Trophoblast cell (in vitro differentiated cells and primary cell): ENCODE measurements around the gene TOM1L2.

Experiments
- DNase-seq, 2 donors: peaks; one replicate each; pipeline ENCODE4 v3.0.0-alpha.2; 2016
- H2AFZ ChIP-seq: 2 replicates; pipeline ENCODE4 v1.6.1; 2013; ENCODE audit warnings: low read length, moderate library complexity, mild to moderate bottlenecking; ENCODE audit not compliant: insufficient read depth, poor library complexity
- H2AK5ac ChIP-seq: 2 replicates; pipeline ENCODE4 v1.6.1; 2013; ENCODE audit warnings: mild to moderate bottlenecking, low read length
- H2BK120ac ChIP-seq: 2 replicates; pipeline ENCODE4 v1.6.1; 2013; ENCODE audit warnings: low read length, mild to moderate bottlenecking, moderate library complexity; ENCODE audit not compliant: insufficient read depth, poor library complexity
- H2BK12ac ChIP-seq: 2 replicates; pipeline ENCODE4 v1.6.1; 2013; ENCODE audit warnings: mild to moderate bottlenecking, low read length, moderate library complexity
- H2BK5ac ChIP-seq: 2 replicates; pipeline ENCODE4 v1.6.1; 2013; ENCODE audit warnings: low read length, low read depth, moderate library complexity, mild to moderate bottlenecking; ENCODE audit not compliant: poor library complexity
- H3K14ac ChIP-seq: 2 replicates; pipeline ENCODE4 v1.6.1; 2013; ENCODE audit warnings: mild to moderate bottlenecking, low read length
- H3K18ac ChIP-seq: 2 replicates; pipeline ENCODE4 v1.6.1; 2013; ENCODE audit warnings: mild to moderate bottlenecking, low read length
- H3K23ac ChIP-seq: 2 replicates; pipeline ENCODE4 v1.6.1; 2013; ENCODE audit warnings: low read length
- H3K27ac ChIP-seq: 2 replicates; pipeline ENCODE4 v1.5.1; 2013; ENCODE audit warnings: low read depth, mild to moderate bottlenecking, inconsistent platforms, low read length, moderate library complexity
- H3K27me3 ChIP-seq: 2 replicates; pipeline ENCODE4 v1.6.1; 2013; ENCODE audit warnings: inconsistent platforms, mild to moderate bottlenecking, low read length, moderate library complexity; ENCODE audit not compliant: insufficient read depth
- H3K36me3 ChIP-seq, 2 experiments: 1 replicate in 1 of 2; 2 replicates in 1 of 2; pipeline ENCODE4 v1.6.1; 2013; ENCODE audit warnings: low read length in 2 of 2, mild to moderate bottlenecking in 2 of 2, moderate library complexity in 1 of 2; ENCODE audit not compliant: insufficient read depth in 2 of 2, control insufficient read depth in 1 of 2
- H3K4ac ChIP-seq: 2 replicates; pipeline ENCODE4 v1.6.1; 2013; ENCODE audit warnings: low read depth, mild to moderate bottlenecking, low read length, moderate library complexity
- H3K4me1 ChIP-seq, 2 experiments: 1 replicate in 1 of 2; 2 replicates in 1 of 2; pipeline ENCODE4 v1.6.1; 2013; ENCODE audit warnings: low read length in 2 of 2, mild to moderate bottlenecking in 2 of 2, moderate library complexity in 1 of 2; ENCODE audit not compliant: insufficient read depth in 2 of 2, control insufficient read depth in 1 of 2
- H3K4me2 ChIP-seq: 2 replicates; pipeline ENCODE4 v1.6.1; 2013; ENCODE audit warnings: inconsistent platforms, mild to moderate bottlenecking, low read length, moderate library complexity
- H3K4me3 ChIP-seq: 2 replicates; pipeline ENCODE4 v1.5.1; 2013; ENCODE audit warnings: mild to moderate bottlenecking, low read depth, low read length, inconsistent platforms
- H3K79me1 ChIP-seq: one replicate; pipeline ENCODE4 v1.6.1; 2013; ENCODE audit warnings: low read length
- H3K79me2 ChIP-seq: 2 replicates; pipeline ENCODE4 v1.6.1; 2013; ENCODE audit warnings: low read length, mild to moderate bottlenecking; ENCODE audit not compliant: control insufficient read depth, insufficient read depth, poor library complexity
- H3K9ac ChIP-seq: 2 replicates; pipeline ENCODE4 v1.6.1; 2013; ENCODE audit warnings: mild to moderate bottlenecking, low read length
- H3K9me3 ChIP-seq: 2 replicates; pipeline ENCODE4 v1.6.1; 2013; ENCODE audit warnings: low read depth, mild to moderate bottlenecking, control low read depth, inconsistent platforms, low read length; ENCODE audit not compliant: insufficient read depth
- H4K12ac ChIP-seq: 2 replicates; pipeline ENCODE4 v1.6.1; 2013; ENCODE audit warnings: low read depth, mild to moderate bottlenecking, low read length, moderate library complexity
- H4K8ac ChIP-seq: 2 replicates; pipeline ENCODE4 v1.6.1; 2013; ENCODE audit warnings: low read depth, mild to moderate bottlenecking, low read length, moderate library complexity
- H4K91ac ChIP-seq: one replicate; pipeline ENCODE4 v1.6.1; 2013; ENCODE audit warnings: low read depth, mild to moderate bottlenecking, low read length, moderate library complexity
- WGBS: extraction: QIAGEN DNeasy Blood & Tissue Kit; methylation state at CpG from one replicate; pipeline ENCODE4 v1.1.7; 2013; ENCODE audit warnings: missing lambda C conversion rate; ENCODE audit not compliant: insufficient read length, insufficient coverage; ENCODE audit errors: extremely low coverage; 5-methylcytosine and 5-hydroxymethylcytosine counted together

The TOM1L2 gene

GRCh38 chr17:17810895-17811248 is 161.3 kb downstream of the TOM1L2 start:
- peak overlapping the region; percentile 80 for H4K91ac ChIP-seq
- no CpG with 5 or more reads among the region's 27 CpGs for WGBS
- DNase-seq, result no peak

GRCh38 chr17:17810084-17810894 is 161.9 kb downstream of the TOM1L2 start:
- Histone ChIP-seq H4K91ac (peak overlapping the region; percentile 80), H3K27ac (peak overlapping the region; percentile 75), H3K27me3 (no peaks in the 10 kb centered on the region), H3K4me3 (no peak overlapping the region), H3K36me3 (peaks cover 55 to 62% of the 10 kb centered on the region in 2 experiments), H2BK12ac (peak overlapping the region; percentile 51), H3K4ac (no peak overlapping the region), H3K18ac (peak overlapping the region; percentile 79), H3K23ac (no peak overlapping the region), H3K79me1 (peaks cover 13% of the 10 kb centered on the region), H2AK5ac (peak overlapping the region; percentile 53), H2BK5ac (peak overlapping the region; percentile 44), H3K9ac (peak overlapping the region; percentile 40), H3K4me2 (peak overlapping the region; percentile 61), H3K79me2 (peaks cover 2% of the 10 kb centered on the region), H2BK120ac (peak overlapping the region; percentile 74), H4K8ac (peak overlapping the region; percentile 79), H3K9me3 (peaks cover 5% of the 10 kb centered on the region), H3K4me1 (peaks cover 21 to 29% of the 10 kb centered on the region in 2 experiments), H4K12ac (peak overlapping the region; percentile 31), H2AFZ (no peak overlapping the region), H3K14ac (peak overlapping the region; percentile 71)
- no CpG with 5 or more reads among the region's 68 CpGs for WGBS
- DNase-seq, result peak; percentile 76 to 88

More at GRCh38 chr17:17810895-17811248, 161.3 kb downstream of the TOM1L2 start:
- no peak overlapping the region for H4K8ac ChIP-seq
- peaks cover 55 to 62% of the 10 kb centered on the region in 2 experiments for H3K36me3 ChIP-seq
- H2AK5ac ChIP-seq, result peak overlapping the region; percentile 50
- H4K12ac ChIP-seq, result no peak overlapping the region
- peak overlapping the region; percentile 4 for H3K4me3 ChIP-seq
- peak overlapping the region; percentile 61 for H3K4me2 ChIP-seq
- H3K4me1 ChIP-seq, result peaks cover 21 to 29% of the 10 kb centered on the region in 2 experiments
- peaks cover 13% of the 10 kb centered on the region for H3K79me1 ChIP-seq
- no peak overlapping the region for H2AFZ ChIP-seq
- H3K18ac ChIP-seq, result no peak overlapping the region
- no peaks in the 10 kb centered on the region for H3K27me3 ChIP-seq
- H3K4ac ChIP-seq, result no peak overlapping the region
- H3K79me2 ChIP-seq, result peaks cover 2% of the 10 kb centered on the region
- no peak overlapping the region for H2BK5ac ChIP-seq
- H3K9me3 ChIP-seq, result no peaks in the 10 kb centered on the region
- H3K9ac ChIP-seq, result no peak overlapping the region
- H2BK120ac ChIP-seq, result peak overlapping the region; percentile 74
- H3K27ac ChIP-seq, result peak overlapping the region; percentile 75
- H3K23ac ChIP-seq, result no peak overlapping the region
- peak overlapping the region; percentile 71 for H3K14ac ChIP-seq
- no peak overlapping the region for H2BK12ac ChIP-seq

- Histone ChIP-seq H3K4ac (peak overlapping the region; percentile 4), H3K9ac (no peak overlapping the region), H4K12ac (peak overlapping the region; percentile 49), H3K27ac (peak overlapping the region; percentile 75), H4K91ac (peak overlapping the region; percentile 80), H2AK5ac (no peak overlapping the region), H3K79me2 (peaks cover 2% of the 10 kb centered on the region), H2BK12ac (no peak overlapping the region), H3K4me1 (peaks cover 21 to 29% of the 10 kb centered on the region in 2 experiments), H3K27me3 (no peaks in the 10 kb centered on the region), H2BK5ac (peak overlapping the region; percentile 44), H3K79me1 (peaks cover 13% of the 10 kb centered on the region), H3K36me3 (peaks cover 52 to 56% of the 10 kb centered on the region in 2 experiments), H2AFZ (no peak overlapping the region), H3K9me3 (peaks cover 5% of the 10 kb centered on the region), H3K4me2 (peak overlapping the region; percentile 61), H4K8ac (peak overlapping the region; percentile 79), H3K4me3 (no peak overlapping the region), H3K23ac (no peak overlapping the region), H3K18ac (peak overlapping the region; percentile 79), H3K14ac (peak overlapping the region; percentile 21), H2BK120ac (peak overlapping the region; percentile 74)
- DNase-seq, result no peak
- WGBS, result no CpG with 5 or more reads among the region's 52 CpGs
Measured at GRCh38 chr17:17809531-17810083, 162.6 kb downstream of the TOM1L2 start.

- H3K4me2 ChIP-seq, result no peak overlapping the region
- H3K27ac ChIP-seq, result no peak overlapping the region
- H3K18ac ChIP-seq, result no peak overlapping the region
- H4K12ac ChIP-seq, result no peak overlapping the region
- H3K79me1 ChIP-seq, result peaks cover 13% of the 10 kb centered on the region
- no peak overlapping the region for H4K8ac ChIP-seq
- no peak overlapping the region for H2AFZ ChIP-seq
- peaks cover 5% of the 10 kb centered on the region for H3K9me3 ChIP-seq
- H4K91ac ChIP-seq, result no peak overlapping the region
- WGBS, result no CpG with 5 or more reads among the region's 15 CpGs
- peaks cover 51 to 55% of the 10 kb centered on the region in 2 experiments for H3K36me3 ChIP-seq
- H2AK5ac ChIP-seq, result no peak overlapping the region
- H3K9ac ChIP-seq, result no peak overlapping the region
- no peaks in the 10 kb centered on the region for H3K27me3 ChIP-seq
- no peak overlapping the region for H2BK12ac ChIP-seq
- H3K79me2 ChIP-seq, result peaks cover 2% of the 10 kb centered on the region
- H3K4me3 ChIP-seq, result no peak overlapping the region
- H3K4ac ChIP-seq, result no peak overlapping the region
- peaks cover 21 to 29% of the 10 kb centered on the region in 2 experiments for H3K4me1 ChIP-seq
- H3K23ac ChIP-seq, result no peak overlapping the region
- DNase-seq, result no peak
- H2BK120ac ChIP-seq, result no peak overlapping the region
- H2BK5ac ChIP-seq, result no peak overlapping the region
- H3K14ac ChIP-seq, result no peak overlapping the region
Measured at GRCh38 chr17:17808706-17809432, 163.3 kb downstream of the TOM1L2 start.
